HG03045 (cell line): ENCODE data around the gene TNFSF13.

Experiments
- ATAC-seq: cut with Tn5 transposase; IDR thresholded peaks from one replicate; pipeline ENCODE4 v1.9.1; 2021; ENCODE audit warnings: mild to moderate bottlenecking, moderate library complexity; ENCODE audit not compliant: unreplicated experiment

The TNFSF13 gene

GRCh38 chr17:7551396-7551795 lies 7.2 kb upstream of the TNFSF13 start:
- ATAC-seq: no peak

GRCh38 chr17:7552621-7553051 lies 5.9 kb upstream of the TNFSF13 start:
- no peak for ATAC-seq

- no peak for ATAC-seq
These were observed 5.2 kb upstream of the TNFSF13 start for GRCh38 chr17:7553356-7553755.

- ATAC-seq: no peak
These were observed 3.1 kb upstream of the TNFSF13 start for GRCh38 chr17:7555320-7555948.

- ATAC-seq: no peak
These were observed 1.9 kb upstream of the TNFSF13 start for GRCh38 chr17:7556627-7557026.

- ATAC-seq: no peak
These were observed 1.3 kb upstream of the TNFSF13 start for GRCh38 chr17:7557147-7557764.

GRCh38 chr17:7557775-7558543 lies 591 bp upstream of the TNFSF13 start:
- ATAC-seq: no peak

- no peak for ATAC-seq
These were observed 996 bp downstream of the TNFSF13 start for GRCh38 chr17:7559320-7560171.

GRCh38 chr17:7560172-7561027 lies 1.9 kb downstream of the TNFSF13 start:
- ATAC-seq: no peak

GRCh38 chr17:7561028-7561575 lies 2.6 kb downstream of the TNFSF13 start:
- peak; percentile 48 for ATAC-seq

GRCh38 chr17:7561589-7562207 lies 3.1 kb downstream of the TNFSF13 start, which contains the start of gene SENP3:
Gene SENP3 (plus strand): TSS chr17:7561919. CDS start chr17:7563077, 1,158 bp downstream.
- peak; percentile 63 for ATAC-seq

GRCh38 chr17:7562208-7562605 lies 3.7 kb downstream of the TNFSF13 start:
- peak; percentile 6 for ATAC-seq

- no peak for ATAC-seq
These were observed 4.7 kb downstream of the TNFSF13 start for GRCh38 chr17:7563115-7563869.

GRCh38 chr17:7569571-7569970 lies 11.0 kb downstream of the TNFSF13 start:
- ATAC-seq: no peak

GRCh38 chr17:7570351-7570750 lies 11.8 kb downstream of the TNFSF13 start:
- ATAC-seq: no peak

GRCh38 chr17:7572338-7572587 lies 13.7 kb downstream of the TNFSF13 start:
- no peak for ATAC-seq

GRCh38 chr17:7572588-7573323 lies 14.2 kb downstream of the TNFSF13 start:
- peak; percentile 87 for ATAC-seq
